HFFc6 (cell line): ENCODE results near the gene ANO7. TPM values are rescaled to one million over a fixed set of nuclear protein-coding genes. Genes with fewer than 3 reads are reported as not detected.

ENCODE experiments used
- DNase-seq: peaks from one replicate; pipeline ENCODE4 v3.0.0-alpha.2; 2018
- H3K27ac Mint-ChIP-seq: 2 replicates; pipeline ENCODE4 v1.8.0; 2020; ENCODE audit warnings: mild to moderate bottlenecking, mixed read lengths
- H3K27me3 Mint-ChIP-seq: 2 replicates; pipeline ENCODE4 v1.8.0; 2021; ENCODE audit warnings: mild to moderate bottlenecking, moderate library complexity, mixed read lengths; ENCODE audit not compliant: insufficient read depth
- H3K36me3 Mint-ChIP-seq: 2 replicates; pipeline ENCODE4 v1.8.0; 2021; ENCODE audit warnings: low read depth, mixed read lengths
- H3K4me1 Mint-ChIP-seq: 2 replicates; pipeline ENCODE4 v1.8.0; 2020; ENCODE audit warnings: low read depth, mixed read lengths
- H3K4me3 Mint-ChIP-seq: 2 replicates; pipeline ENCODE4 v1.8.0; 2020; ENCODE audit warnings: mild to moderate bottlenecking, moderate library complexity, mixed read lengths
- H3K9me3 Mint-ChIP-seq: 2 replicates; pipeline ENCODE4 v1.8.0; 2020; ENCODE audit warnings: mild to moderate bottlenecking, mixed read lengths
- total RNA-seq, 6 experiments: library from RNA; stranded (reverse); fragmentation: NEBNext Ultra II Directional; extraction: Animal tissue kit (Norgen Biotek cat#: 25700); gene quantifications; 2 replicates in 1 of 6; 3 replicates in 5 of 6; pipeline ENCODE4 v1.2.3, GENCODE V29; 2021
- TF ChIP-seq, protein P1 (sequence below): fragments of 200-600 bp; sonication (generic); IDR thresholded peaks from 2 replicates; pipeline ENCODE4 v1.5.0; 2021; ENCODE audit warnings: antibody characterized with exemption, mild to moderate bottlenecking

ANO7 gene
- total RNA-seq, 6 experiments from 2014 or later: 0.80 to 1.4 (median 1.2) TPM

DNA sequence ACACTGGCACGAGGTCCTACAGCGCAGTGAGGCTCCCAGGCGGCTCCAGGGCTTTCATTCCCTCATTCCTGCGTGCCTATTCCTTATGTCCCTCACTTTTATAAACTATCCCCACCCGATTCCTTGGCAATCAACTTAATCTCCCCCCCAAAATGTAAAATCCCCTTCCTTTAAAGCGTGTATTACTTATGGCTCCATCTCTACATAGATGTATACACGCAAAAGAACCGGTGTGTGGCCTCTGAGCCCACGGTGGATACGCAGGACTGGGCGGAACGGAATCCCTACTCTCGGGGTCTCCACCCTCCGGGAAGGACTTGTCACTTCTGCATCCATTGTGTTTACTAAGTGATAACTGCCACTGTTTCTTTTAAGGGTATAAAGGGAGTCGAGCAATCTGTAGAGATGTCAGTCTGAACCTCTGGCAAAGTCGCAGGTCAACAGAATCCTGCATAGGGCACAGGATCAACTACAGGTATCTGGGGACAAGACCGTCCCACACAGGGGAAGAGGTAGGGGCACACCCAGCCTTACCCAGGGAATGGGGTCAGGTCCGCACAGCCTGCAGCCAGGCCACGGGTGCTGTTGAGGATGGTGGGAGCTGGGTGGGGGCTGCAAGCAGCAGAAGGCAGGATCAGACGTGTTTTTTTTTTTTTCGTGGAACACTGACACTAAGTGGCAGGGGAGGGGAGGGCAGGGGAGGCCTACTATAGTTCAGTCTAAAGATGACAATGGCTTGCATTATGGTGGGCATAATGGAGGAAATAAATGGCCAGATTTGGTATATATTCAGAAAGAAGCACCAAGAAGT is 84.9 kb downstream of the ANO7 start:
- no peak for DNase-seq
- Mint-ChIP-seq H3K9me3 (peaks cover 5% of the 10 kb centered on the region), H3K4me1 (peaks cover 58% of the 10 kb centered on the region), H3K27me3 (peaks cover 15% of the 10 kb centered on the region), H3K36me3 (peaks cover 45% of the 10 kb centered on the region), H3K27ac (peak overlapping the region; percentile 84), H3K4me3 (peak overlapping the region; percentile 78)
- TF ChIP-seq, protein P1, sequence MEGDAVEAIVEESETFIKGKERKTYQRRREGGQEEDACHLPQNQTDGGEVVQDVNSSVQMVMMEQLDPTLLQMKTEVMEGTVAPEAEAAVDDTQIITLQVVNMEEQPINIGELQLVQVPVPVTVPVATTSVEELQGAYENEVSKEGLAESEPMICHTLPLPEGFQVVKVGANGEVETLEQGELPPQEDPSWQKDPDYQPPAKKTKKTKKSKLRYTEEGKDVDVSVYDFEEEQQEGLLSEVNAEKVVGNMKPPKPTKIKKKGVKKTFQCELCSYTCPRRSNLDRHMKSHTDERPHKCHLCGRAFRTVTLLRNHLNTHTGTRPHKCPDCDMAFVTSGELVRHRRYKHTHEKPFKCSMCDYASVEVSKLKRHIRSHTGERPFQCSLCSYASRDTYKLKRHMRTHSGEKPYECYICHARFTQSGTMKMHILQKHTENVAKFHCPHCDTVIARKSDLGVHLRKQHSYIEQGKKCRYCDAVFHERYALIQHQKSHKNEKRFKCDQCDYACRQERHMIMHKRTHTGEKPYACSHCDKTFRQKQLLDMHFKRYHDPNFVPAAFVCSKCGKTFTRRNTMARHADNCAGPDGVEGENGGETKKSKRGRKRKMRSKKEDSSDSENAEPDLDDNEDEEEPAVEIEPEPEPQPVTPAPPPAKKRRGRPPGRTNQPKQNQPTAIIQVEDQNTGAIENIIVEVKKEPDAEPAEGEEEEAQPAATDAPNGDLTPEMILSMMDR: peak; percentile 27

DNA sequence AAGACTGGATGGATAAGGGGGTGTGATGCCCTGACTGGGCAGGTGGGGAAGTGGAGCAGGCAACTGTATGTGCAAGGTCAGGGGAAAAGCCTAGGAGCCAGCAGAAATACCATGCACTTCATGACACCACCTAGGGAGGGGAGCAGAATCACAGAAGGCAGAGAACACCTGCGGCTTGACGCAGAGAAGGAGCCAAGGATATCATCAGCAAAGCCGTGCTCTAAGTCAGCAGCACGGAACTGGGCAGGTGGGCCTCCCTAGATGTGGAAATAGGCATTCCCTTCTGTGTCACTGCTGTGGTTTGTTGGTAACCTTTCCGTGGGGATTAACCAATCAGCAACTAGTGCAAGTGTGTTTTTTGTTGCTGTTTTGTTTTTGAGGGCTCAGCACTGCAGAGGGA is 85.7 kb downstream of the ANO7 start:
- DNase-seq: no peak
- H3K4me1 Mint-ChIP-seq: peaks cover 51% of the 10 kb centered on the region
- TF ChIP-seq, protein P1: no peak
- peak overlapping the region; percentile 84 for H3K27ac Mint-ChIP-seq
- peak overlapping the region; percentile 40; the same call in 1 of the 2 replicates for H3K4me3 Mint-ChIP-seq
- H3K27me3 Mint-ChIP-seq: peaks cover 15% of the 10 kb centered on the region
- H3K9me3 Mint-ChIP-seq: peaks cover 5% of the 10 kb centered on the region
- peaks cover 39% of the 10 kb centered on the region for H3K36me3 Mint-ChIP-seq

Other genes starting within 250 kb of the ANO7 start
- gene SNED1, start 190.1 kb upstream of the ANO7 start, total RNA-seq: 1 to 10 TPM; 1.2 to 2.1 (median 1.6) TPM
- gene MTERF4, start 86.4 kb upstream of the ANO7 start, total RNA-seq: 10 to 100 TPM; 17.2 to 20.6 (median 17.9) TPM
- gene PASK, start 39.2 kb upstream of the ANO7 start, total RNA-seq: 1 to 10 TPM; 3.3 to 7.1 (median 6.0) TPM
- 100 to 1,000 TPM in 3 of 6 experiments, 10 to 100 TPM in 3; 90.6 to 117 (median 103) TPM for gene PPP1R7, start 38.2 kb upstream of the ANO7 start, total RNA-seq
- 1,000 to 10,000 TPM in 5 of 6 experiments, 100 to 1,000 TPM in 1; 991 to 1,153 (median 1,104) TPM for gene HDLBP, start 127.0 kb downstream of the ANO7 start, total RNA-seq
- 100 to 1,000 TPM; 399 to 468 (median 441) TPM for gene SEPTIN2, start 127.2 kb downstream of the ANO7 start, total RNA-seq
- 10 to 100 TPM; 38.3 to 46.4 (median 41.9) TPM for gene FARP2, start 167.6 kb downstream of the ANO7 start, total RNA-seq